Measurements from ENCODE around the gene FAM78B.

DNA sequence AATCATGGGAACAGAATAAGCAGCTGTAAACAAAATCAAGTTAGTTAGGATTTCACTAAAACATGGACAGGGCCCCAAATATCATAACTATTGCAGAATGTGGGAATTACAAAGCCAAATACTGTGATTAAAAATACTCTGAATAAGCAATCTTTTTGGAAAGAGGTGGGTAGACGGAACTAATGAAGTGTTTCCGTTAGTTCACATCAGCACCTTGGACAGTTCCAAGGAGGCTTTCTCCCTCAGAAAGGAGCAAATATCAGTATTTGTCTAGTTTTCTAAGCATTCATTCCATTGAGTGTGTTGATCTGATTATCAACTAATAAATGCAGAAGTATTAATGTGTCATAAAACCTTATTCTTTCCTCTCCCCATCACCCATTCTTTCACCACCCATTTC, 97.4 kb downstream of the FAM78B start:
- no peak for TF ChIP-seq EZH2 (IDR thresholded peaks at IDR 0.05)
- TF ChIP-seq FOXP2 (optimal IDR thresholded peaks at IDR 0.05; ENCODE audit: control extremely low read depth, extremely low read length, insufficient read depth): no peak
